Measurements from ENCODE around the gene AGBL1.

Gene AGBL1

DNA sequence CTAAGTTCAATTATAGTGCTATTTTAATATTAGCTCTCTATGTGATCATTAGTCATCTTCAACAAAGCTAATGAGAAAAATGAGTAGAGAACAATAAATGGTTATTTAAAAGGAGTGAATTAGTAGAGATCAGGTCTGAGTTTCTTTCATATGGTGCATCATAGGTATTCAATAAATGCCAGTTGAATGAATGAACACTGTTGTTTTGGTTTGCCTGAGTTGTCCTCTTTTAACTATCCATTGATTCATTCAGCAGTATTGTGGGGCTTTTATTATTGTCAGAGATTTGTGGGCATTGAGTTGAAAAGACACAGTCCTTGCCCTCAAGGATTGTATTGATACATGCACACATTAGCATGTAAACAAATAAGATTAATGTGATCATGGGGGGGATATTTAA is 88.2 kb downstream of the AGBL1 start:
- DNase-seq (ENCODE audit: low read depth): no peak
- H3K4me3 ChIP-seq (ENCODE audit: low read depth, low read length): no peak overlapping the region
- TF ChIP-seq CTCF (conservative IDR thresholded peaks at IDR 0.05; ENCODE audit: low read depth, low read length): no peak

DNA sequence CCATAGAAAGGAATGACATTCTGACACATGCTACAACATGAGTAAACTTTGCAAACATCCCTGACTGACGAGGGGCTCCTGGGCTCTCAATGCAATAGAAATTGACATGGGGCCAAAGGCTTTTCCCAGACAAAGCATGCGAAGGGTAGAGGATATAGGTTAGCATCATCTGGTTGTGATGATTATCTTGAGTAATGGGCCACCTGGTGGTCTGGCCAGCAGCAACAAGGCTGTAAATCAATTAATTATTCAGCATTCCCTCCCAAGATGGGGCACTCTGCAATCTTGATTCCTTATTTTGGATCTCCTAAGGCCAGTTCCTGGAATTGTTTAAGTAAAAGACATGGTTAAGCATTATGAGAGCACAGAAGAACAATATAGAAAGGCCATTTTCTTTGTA is 99.2 kb downstream of the AGBL1 start:
- no peak overlapping the region for H3K4me3 ChIP-seq (ENCODE audit: low read depth, low read length)
- no peak for TF ChIP-seq CTCF (conservative IDR thresholded peaks at IDR 0.05; ENCODE audit: low read depth, low read length)
- DNase-seq (ENCODE audit: low read depth): no peak

GRCh38 chr15:86183596-86184491 is 104.2 kb downstream of the AGBL1 start:
- TF ChIP-seq CTCF (conservative IDR thresholded peaks at IDR 0.05; ENCODE audit: low read depth, low read length): no peak
- no peak overlapping the region for H3K4me3 ChIP-seq (ENCODE audit: low read depth, low read length)
- no peak for DNase-seq (ENCODE audit: low read depth)

- no peak for TF ChIP-seq CTCF (conservative IDR thresholded peaks at IDR 0.05; ENCODE audit: low read depth, low read length)
- H3K4me3 ChIP-seq (ENCODE audit: low read depth, low read length): no peak overlapping the region
- DNase-seq (ENCODE audit: low read depth): no peak
Measured at GRCh38 chr15:86193716-86194380, 114.2 kb downstream of the AGBL1 start.

DNA sequence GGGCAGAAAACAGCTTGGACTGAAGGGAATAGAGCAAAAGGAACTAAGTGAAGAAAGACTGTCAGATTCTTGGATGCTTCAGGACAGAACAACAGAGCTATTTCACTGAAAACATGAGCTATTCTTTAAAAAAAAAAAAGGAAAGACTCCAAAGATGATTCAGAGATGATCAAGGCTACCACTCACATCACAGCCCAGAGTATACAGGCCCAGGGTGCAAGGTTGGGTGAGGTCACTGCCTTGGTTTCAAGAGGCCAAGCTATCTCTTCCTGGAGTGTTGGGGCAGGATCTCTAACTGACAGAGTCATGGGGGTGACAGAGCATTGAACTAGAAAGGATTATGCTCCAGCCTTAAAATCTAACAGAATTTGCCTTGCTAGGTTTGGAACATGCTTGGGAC is 118.1 kb downstream of the AGBL1 start:
- DNase-seq (ENCODE audit: low read depth): no peak
- no peak for TF ChIP-seq CTCF (conservative IDR thresholded peaks at IDR 0.05; ENCODE audit: low read depth, low read length)
- no peak overlapping the region for H3K4me3 ChIP-seq (ENCODE audit: low read depth, low read length)

DNA sequence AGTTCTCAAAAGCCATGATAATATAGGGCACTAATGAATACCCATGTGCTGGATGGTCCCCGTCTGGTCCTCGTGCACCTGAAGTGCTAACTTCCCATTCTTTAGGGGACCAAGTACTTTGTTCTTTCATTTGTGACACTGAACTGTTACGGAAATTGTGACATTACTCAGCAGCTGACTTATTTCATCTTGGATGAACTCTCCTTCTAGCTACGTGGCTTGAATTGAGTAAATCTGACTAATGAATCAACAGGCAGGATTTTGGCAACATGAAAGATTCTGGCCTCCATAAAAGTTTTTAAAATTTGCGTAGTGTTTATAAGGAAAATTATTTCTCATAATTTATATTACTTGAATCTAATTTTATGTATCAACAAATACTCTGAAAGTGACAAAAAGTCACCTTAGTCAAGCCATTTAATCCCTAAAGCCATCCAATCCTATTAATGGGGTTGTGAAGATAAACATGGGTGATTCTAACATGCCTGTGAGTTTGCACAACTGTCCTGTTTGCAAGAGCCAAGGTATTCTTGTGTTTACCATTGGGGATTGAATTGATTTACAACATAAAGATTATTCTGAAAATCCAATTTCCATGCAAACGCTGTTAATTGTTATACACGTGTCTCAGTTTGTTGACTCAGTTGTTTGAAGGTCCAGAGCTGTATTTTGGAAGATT is 119.9 kb downstream of the AGBL1 start:
- no peak for DNase-seq (ENCODE audit: low read depth)
- no peak for TF ChIP-seq CTCF (conservative IDR thresholded peaks at IDR 0.05; ENCODE audit: low read depth, low read length)
- no peak overlapping the region for H3K4me3 ChIP-seq (ENCODE audit: low read depth, low read length)

Data from choroid plexus epithelial cell (primary cell).